GM20431 (cell line): ENCODE data around the gene CDH12.

Experiments
- in situ Hi-C: fragments of 300-500 bp; cut with MseI, MboI; formaldehyde crosslinking; loops from one replicate; pipeline ENCODE4 v1.15.0; 2020; ENCODE audit warnings: low sequenced_read_pairs; ENCODE audit not compliant: unreplicated experiment

CDH12 gene

DNA sequence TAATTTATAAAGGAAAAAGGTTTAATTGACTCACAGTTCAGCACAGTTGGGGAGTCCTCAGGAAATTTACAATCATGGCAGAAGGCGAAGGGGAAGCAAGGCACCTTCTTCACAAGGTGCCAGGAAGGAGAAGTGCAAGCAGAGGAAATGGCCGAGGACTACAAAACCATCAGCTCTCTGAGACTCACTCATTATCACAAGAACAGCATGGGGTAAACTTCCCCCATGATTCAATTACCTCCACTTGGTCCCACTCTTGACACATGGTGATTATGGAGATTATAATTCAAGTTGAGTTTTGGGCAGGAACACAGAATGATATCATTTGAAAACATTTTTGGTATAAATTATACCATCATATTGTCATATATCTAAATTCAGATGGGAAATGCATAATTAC, 934.7 kb downstream of the CDH12 start:
- in situ Hi-C loops, result no loop called here

DNA sequence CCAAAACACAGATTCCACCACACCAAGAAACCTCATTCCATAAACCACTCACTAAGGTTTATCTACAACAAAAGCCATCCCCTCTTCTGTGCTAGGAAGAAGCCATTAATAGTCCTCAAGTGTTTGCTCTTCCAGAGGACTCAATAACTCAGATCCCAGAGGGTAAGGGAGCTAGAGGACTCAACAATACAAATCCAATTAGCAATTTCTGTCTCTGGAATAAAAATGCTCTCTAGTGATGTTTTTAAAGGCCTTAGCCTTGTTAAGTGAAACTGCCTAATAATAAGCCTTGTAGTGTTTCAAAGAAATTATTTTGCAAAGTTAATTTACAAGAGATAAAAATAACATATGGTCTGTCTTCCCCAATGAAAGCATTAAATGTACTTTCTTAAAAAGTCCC, 942.4 kb downstream of the CDH12 start:
- in situ Hi-C loops, result no loop called here

DNA sequence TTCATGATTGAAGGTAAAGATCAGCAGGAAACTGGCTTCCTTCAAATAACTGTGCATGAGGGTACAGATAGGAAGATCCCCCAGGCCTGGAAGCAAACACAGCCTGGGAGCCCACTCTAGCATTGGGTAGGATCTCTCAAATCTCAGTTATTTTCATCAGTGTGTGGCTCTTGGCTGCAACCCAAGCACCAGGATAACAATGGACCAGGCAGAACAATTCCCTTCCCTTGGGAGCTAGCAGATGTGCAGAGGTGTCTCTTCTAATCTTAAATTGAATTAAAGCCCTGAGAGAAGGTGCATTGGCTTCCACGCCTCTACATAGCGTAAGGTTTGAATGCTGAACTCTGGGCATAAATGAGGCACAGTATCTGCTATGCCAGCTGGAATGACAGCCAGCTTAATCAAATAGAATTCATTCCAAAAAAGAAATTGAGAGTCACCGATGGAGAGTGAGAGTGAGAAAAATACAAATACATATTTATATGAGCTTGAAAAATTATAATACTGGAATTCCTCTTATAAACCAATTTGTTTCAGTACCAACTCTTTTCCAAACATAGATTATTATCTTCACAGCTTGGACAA, 957.3 kb downstream of the CDH12 start:
- in situ Hi-C loops, result no loop called here

- in situ Hi-C loops, result no loop called here
These were observed 960.0 kb downstream of the CDH12 start for GRCh38 chr5:21893161-21893560.

- in situ Hi-C loops, result no loop called here
These were observed 963.6 kb downstream of the CDH12 start for GRCh38 chr5:21889581-21889980.

GRCh38 chr5:21882074-21882745, 970.9 kb downstream of the CDH12 start:
- in situ Hi-C loops, result no loop called here

DNA sequence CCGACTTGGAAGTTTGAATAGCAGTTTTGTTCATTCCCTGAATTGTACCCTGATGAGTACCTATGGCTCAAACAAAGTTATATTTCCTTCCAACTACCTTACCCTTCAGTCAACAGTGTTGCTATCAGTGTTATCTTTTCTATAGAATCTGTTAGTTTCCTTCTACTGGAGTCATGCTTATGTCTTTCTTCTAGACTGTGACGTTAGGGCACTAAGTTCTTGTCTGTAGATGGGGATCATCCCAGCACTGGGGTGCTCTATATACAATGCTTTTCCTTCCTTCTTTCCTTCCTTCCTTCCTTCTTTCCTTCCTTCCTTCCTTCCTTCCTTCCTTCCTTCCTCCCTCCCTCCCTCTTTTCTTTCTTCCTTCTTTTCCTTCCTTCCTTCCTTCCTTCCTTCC, 973.0 kb downstream of the CDH12 start:
- in situ Hi-C loops, result no loop called here

DNA sequence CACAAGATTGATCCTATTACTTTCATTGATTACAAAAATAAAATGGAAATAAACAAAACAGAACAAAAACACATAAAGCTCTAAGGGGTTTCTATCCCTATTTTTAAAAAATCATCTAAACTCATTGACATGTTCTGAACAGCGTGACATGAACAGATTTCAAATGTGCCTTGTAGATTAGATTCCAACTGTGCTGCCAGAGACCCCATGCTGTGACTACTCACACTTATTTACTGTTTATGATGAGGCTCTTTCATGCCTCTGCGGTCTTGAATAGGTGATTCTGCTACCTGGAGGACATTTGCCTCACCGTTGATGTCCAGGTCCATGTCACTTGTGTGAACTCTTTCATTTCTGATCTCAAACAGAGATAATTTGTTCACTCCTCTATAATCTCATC, 990.2 kb downstream of the CDH12 start:
- in situ Hi-C loops, result no loop called here

DNA sequence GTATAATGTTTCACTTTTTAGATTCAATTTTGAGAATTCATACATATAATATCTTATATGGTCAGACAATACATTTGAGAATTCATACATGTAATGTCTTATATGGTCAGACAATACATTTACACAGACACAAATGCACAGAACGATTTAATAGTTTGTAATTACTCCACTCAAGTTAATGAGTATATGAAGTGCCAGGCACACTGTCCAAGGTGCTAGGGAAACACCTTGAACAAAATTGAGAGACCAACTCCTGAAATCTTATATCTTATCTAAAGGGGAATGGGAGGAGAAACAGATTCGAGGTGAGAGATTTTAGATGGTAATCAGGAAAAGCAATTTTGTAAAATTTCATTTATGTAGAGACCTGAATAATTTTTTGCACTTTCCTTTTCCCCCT, 994.7 kb downstream of the CDH12 start:
- in situ Hi-C loops, result no loop called here

- in situ Hi-C loops, result no loop called here
These were observed 996.2 kb downstream of the CDH12 start for GRCh38 chr5:21856987-21857386.

DNA sequence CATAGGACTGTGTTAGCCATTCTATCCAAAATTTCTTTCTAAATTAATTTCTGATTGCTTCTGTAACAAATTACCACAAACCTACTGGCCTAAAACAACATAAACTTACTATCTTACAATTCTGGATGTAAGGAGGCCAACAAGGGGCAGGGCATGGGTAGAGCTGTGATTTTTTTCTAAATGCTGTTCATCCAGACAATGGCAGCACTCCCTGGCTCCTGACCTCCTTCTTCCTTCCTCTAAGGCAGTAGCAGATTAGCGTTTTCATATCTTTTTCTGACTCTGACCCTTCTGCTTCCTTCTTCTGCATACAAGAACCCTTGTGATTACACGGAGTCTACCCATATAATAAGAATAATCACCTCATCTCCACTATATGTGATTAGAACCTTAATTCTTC, 1005.8 kb downstream of the CDH12 start:
- in situ Hi-C loops, result no loop called here

DNA sequence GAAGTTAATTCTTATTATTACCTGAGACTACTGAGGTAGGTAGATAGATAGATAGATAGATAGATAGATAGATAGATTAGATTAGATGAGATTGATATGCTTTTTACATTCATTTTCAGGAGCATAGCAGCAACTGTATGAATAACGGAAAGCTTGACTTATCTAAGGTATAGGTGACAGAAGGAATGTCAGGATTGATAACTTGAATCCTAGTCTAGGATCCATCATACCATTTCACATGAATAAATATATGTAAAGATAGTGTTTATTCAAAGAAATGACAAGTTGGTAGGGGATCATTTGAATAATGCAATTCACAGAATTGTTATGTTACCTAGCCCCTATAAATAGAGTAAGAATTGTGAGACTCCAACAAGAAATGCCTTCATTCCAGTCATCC, 1008.2 kb downstream of the CDH12 start:
- in situ Hi-C loops, result no loop called here

GRCh38 chr5:21834863-21835262, 1018.3 kb downstream of the CDH12 start:
- in situ Hi-C loops, result no loop called here

DNA sequence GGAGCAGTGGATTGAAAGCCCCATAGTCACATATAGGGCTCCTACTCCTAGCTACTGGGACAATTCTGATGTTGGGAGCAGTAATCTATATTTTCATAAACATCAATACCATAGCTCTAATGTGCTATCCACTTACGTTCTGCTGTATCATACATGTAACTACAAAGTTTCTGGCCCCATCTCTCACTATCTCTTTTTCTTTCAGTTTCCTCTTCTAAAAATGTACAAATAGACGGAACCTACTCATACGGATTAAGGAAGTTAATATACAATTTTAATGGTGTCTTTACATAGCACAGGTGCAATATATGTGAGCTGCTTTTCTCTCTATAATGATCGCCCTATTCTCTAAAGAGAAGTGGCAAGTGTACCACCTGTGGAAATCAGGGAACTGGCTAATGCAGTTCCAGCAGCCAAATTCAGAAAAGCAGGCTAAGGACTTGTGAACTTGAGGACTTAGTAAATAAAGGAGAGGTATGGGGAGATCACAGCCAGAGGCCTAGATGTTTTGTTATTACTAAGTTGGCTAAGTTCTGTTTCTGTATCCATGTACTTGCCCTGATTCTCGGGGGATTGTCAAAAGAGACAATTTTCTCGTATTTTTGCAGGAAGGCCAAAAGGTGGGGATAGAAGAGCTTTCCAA, 1021.9 kb downstream of the CDH12 start:
- in situ Hi-C loops, result no loop called here

DNA sequence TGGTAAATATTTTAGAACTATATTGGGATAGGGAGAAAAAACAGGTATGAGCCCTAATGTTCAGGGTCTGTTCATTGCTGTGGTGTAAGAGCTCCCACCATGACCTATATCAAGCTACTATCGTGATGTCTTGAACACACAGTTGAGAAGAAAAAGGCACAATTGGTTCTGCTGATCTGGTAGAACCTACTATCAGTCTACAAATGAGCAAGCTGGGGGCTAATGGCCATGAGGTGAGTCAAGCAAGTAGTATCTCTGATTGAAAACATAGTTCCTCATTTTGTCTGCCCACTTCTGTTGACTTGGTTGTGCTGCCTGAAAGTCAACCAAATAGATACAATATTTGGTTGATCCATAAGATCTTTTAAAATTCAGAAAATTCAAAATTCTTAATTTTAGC, 1026.3 kb downstream of the CDH12 start:
- in situ Hi-C loops, result no loop called here

- in situ Hi-C loops, result no loop called here
These were observed 1029.6 kb downstream of the CDH12 start for GRCh38 chr5:21823588-21823987.

DNA sequence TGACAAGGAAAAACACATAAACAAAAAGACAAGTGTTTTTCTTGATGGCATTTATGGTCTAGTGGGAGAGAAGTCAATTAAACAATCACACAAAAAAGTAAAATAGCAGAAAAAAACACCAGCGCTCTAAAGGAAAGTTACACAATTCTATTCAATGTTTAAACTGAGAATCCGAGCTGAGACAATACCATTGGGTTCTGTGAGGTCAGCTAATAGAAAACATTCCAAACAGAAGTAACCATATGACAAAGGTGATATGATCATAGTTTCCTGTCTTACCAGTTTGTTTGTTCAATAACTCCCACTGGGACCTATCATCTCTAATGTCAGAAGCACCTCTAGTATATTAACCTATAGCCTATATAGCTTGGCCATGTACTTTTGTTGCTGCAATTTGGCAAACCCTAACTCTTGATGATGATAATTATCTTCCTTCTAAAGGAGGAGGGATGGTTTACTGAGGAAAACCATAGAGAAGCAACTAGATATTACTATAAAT, 1030.0 kb downstream of the CDH12 start:
- in situ Hi-C loops, result no loop called here

- in situ Hi-C loops, result no loop called here
These were observed 1032.6 kb downstream of the CDH12 start for GRCh38 chr5:21820527-21820926.

GRCh38 chr5:21818370-21818720, 1034.8 kb downstream of the CDH12 start:
- in situ Hi-C loops, result no loop called here

DNA sequence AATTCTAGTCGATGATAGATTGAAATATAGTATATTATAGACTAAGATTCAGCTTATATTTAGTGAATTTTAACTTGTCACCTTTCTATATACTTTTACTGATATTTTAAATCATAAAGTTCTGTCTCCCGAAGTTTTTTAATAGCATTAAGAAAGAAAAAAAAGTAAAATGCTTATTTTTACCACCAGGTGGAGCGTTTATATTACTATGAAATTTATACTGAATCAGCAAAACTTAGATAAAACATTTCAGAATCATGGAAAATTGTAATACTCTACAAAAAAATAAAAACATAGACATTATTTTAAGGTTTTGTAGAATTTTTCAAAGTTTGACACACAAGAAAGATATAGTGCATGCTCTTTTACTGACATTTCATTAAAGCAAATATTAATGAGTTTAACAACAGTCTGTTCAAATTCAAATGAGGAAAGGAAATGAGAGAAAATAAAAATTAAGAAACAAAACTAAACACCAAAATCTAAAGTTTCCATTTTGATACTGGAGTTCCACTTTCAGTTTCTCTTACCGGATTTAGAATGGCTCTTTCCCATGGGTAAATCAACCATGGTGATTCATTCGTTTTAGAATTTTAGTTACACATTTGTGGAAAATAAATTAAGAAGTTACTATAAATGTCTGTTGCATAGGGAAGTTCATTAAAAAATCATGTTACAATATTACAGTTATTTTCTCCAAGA, 1035.3 kb downstream of the CDH12 start:
- in situ Hi-C loops, result no loop called here

DNA sequence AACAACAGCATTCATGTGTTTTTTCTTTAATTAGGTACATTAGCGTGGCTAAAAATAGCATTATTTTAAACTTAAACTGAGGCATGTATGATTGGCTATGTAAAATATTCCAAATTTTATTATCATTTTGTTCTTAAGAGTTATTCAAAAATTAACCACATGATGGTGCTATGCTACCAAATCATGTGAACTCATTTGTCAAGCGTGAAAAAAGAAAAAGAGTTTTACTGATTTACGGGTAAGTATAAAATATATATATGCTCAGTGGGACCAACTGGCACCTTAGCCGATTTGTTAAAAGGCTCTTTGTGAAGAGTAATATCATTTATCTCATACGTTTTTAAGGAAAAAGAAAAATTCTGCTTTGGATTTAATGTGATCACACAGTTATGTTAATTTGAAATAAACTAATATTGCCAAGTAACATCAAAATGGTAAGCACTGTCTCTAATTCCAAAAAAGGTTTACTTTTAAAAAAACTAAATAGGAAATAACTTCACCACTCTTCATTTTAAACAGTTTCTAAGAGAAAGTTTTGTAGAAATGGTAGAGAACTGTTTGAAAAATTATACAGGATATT, 1042.3 kb downstream of the CDH12 start:
- in situ Hi-C loops, result no loop called here
